Measurements from ENCODE around the gene RNF151. TPM values are rescaled to one million over a fixed set of nuclear protein-coding genes. Genes with fewer than 3 reads are reported as not detected.

The RNF151 gene
- total and polyA plus RNA-seq, 2 of the 13 experiments (the other 11 are each of a cell fraction or from before 2014, with no cell fraction given) = not detected

DNA sequence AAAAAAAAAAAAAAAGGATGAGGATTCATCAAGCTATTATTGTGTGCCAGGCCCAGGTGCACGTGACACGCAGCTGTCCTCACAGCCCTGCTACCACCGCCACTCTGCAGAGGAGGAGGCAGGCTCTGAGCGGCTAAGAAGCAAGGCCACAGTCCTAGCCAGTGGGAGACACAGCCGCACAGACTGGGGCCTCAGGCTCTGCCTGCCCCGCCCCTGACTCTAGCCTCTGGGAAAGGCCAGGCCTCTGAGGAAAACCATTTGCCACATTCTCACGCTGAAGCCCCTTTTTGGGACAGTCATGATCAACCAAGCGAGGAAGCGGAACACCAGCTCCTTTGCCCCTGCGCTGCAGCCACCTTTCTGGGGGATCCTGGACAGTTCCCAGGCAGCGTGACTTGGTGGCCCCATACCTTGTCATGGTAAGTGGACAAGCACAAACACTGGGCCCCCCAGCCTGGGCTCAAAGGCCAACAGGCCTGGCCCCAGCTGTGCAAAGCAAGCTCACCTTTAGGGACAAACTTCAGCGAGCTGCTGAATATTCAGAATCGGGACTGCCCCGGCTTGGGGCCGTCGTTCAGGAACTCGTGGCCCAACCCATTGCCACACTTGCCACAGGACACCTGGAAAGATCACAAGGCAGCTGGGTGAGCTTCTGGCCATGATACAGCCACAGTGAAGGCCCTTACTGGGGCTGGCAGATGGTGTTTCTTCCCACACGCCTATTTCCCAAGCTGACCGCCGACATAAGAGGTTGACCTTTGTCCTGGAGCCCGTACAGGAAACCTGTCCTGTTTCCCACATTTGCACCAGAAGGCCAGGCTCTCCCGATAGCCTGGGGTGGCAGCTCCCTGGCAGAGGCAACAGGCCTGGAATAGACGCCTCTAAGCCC is 26.1 kb upstream of the RNF151 start (continued):
- TF ChIP-seq KDM6A (CRISPR knock-in tag; IDR thresholded peaks at IDR 0.05; ENCODE audit: low read depth) (peak; percentile 97), ETS1 (CRISPR knock-in tag; IDR thresholded peaks at IDR 0.05) (no peak), ZNF543 (CRISPR knock-in tag; IDR thresholded peaks at IDR 0.05) (peak; percentile 81), TOPORS (CRISPR knock-in tag; IDR thresholded peaks at IDR 0.05) (peak; percentile 65; the same call in 1 of the 2 replicates), MAX (IDR thresholded peaks at IDR 0.05) (peak; percentile 75), JUN (CRISPR knock-in tag; IDR thresholded peaks at IDR 0.05) (0 out of 2 replicates have a peak, but pooled peaks have one; percentile 13), RELA (CRISPR knock-in tag; IDR thresholded peaks at IDR 0.05) (0 out of 2 replicates have a peak, but pooled peaks have one; percentile 6), AGO2 (optimal IDR thresholded peaks at IDR 0.05; ENCODE audit: low read depth, low read length) (no peak), CENPX (CRISPR knock-in tag; IDR thresholded peaks at IDR 0.05) (no peak), ZNF362 (CRISPR knock-in tag; IDR thresholded peaks at IDR 0.05; ENCODE audit: borderline replicate concordance) (0 out of 2 replicates have a peak, but pooled peaks have one; percentile 1), ZNF850 (CRISPR knock-in tag; conservative IDR thresholded peaks at IDR 0.05) (no peak), ZNF562 (CRISPR knock-in tag; IDR thresholded peaks at IDR 0.05; ENCODE audit: borderline replicate concordance) (no peak), ZNF383 (CRISPR knock-in tag; IDR thresholded peaks at IDR 0.05; ENCODE audit: borderline replicate concordance) (no peak), PTBP1 (IDR thresholded peaks at IDR 0.05; ENCODE audit: low read depth, low read length, poor library complexity, severe bottlenecking) (peak; percentile 22), NRL (CRISPR knock-in tag; IDR thresholded peaks at IDR 0.05; ENCODE audit: borderline replicate concordance) (0 out of 2 replicates have a peak, but pooled peaks have one; percentile 10), HOXA5 (CRISPR knock-in tag; IDR thresholded peaks at IDR 0.05) (peak; percentile 83), ETV5 (CRISPR knock-in tag; IDR thresholded peaks at IDR 0.05; ENCODE audit: borderline replicate concordance) (no peak), SAP130 (CRISPR knock-in tag; IDR thresholded peaks at IDR 0.05; ENCODE audit: low read depth) (peak; percentile 85), SP140L (CRISPR knock-in tag; IDR thresholded peaks at IDR 0.05; ENCODE audit: borderline replicate concordance) (no peak; the same call in 1 of the 2 replicates), ZNF430 (CRISPR knock-in tag; IDR thresholded peaks at IDR 0.05) (peak; percentile 60), ZNF260 (CRISPR knock-in tag; IDR thresholded peaks at IDR 0.05; ENCODE audit: borderline replicate concordance, low read depth) (no peak), ZNF878 (CRISPR knock-in tag; IDR thresholded peaks at IDR 0.05) (peak; percentile 75), GLI4 (CRISPR knock-in tag; IDR thresholded peaks at IDR 0.05; ENCODE audit: borderline replicate concordance) (0 out of 2 replicates have a peak, but pooled peaks have one; percentile 25), ZNF780A (CRISPR knock-in tag; IDR thresholded peaks at IDR 0.05) (no peak; the same call in 1 of the 2 replicates), CREB1 (IDR thresholded peaks at IDR 0.05) (no peak), CREB1 (CRISPR knock-in tag; IDR thresholded peaks at IDR 0.05) (0 out of 2 replicates have a peak, but pooled peaks have one; percentile 50)

Data from HepG2 (cell line).